Prostate gland (tissue), 2 donors: ENCODE results near the gene TICRR. TPM values are rescaled to one million over a fixed set of nuclear protein-coding genes. Genes with fewer than 3 reads are reported as not detected.

ENCODE experiments used
- DNase-seq: peaks from one replicate; pipeline ENCODE4 v3.0.0-alpha.2; 2019; ENCODE audit warnings: low spot score
- H3K27ac ChIP-seq, 2 donors: fragments of 200-600 bp; sonication (generic); 2 replicates each; pipeline ENCODE4 v1.5.1; 2017 to 2019
- H3K27me3 ChIP-seq: fragments of 200-600 bp; sonication (generic); replicated peaks from 2 replicates; pipeline ENCODE4 v1.5.1; 2019; ENCODE audit not compliant: insufficient read depth
- H3K36me3 ChIP-seq, 2 donors: fragments of 200-600 bp; sonication (generic); 1 replicate in 1 of 2; 2 replicates in 1 of 2; pipeline versions ENCODE4 v1.5.1 to v1.8.1; 2017 to 2019
- H3K4me1 ChIP-seq: fragments of 200-600 bp; sonication (generic); replicated peaks from 2 replicates; pipeline ENCODE4 v1.5.1; 2019
- H3K4me3 ChIP-seq, 2 donors: fragments of 200-600 bp; sonication (generic); 2 replicates each; pipeline ENCODE4 v1.5.1; 2017 to 2019
- H3K9me3 ChIP-seq: fragments of 200-600 bp; sonication (generic); 2 replicates; pipeline ENCODE4 v1.5.1; 2017
- CTCF ChIP-seq, 4 experiments: fragments of 200-600 bp in 2 of 4; fragments of 450-650 bp in 2 of 4; sonication (generic) in 2 of 4; IDR thresholded peaks; 1 replicate in 3 of 4; 2 replicates in 1 of 4; pipeline ENCODE4 v1.5.1; 2016 to 2019; ENCODE audit warnings: antibody characterized with exemption in 4 of 4, mild to moderate bottlenecking in 2 of 4, moderate library complexity in 2 of 4
- POLR2A ChIP-seq: fragments of 450-650 bp; IDR thresholded peaks from one replicate; pipeline ENCODE4 v1.6.1; 2016; ENCODE audit warnings: antibody characterized with exemption, mild to moderate bottlenecking
- POLR2AphosphoS5 ChIP-seq: sonication (generic); formaldehyde crosslinking; IDR thresholded peaks from one replicate; pipeline ENCODE4 v1.6.1; 2017; ENCODE audit warnings: antibody characterized with exemption
- WGBS: methylation state at CpG from one replicate; pipeline ENCODE4 v1.1.5; 2018; 5-methylcytosine and 5-hydroxymethylcytosine counted together
- intact Hi-C: fragments of 100-400 bp; cut with DNase I; formaldehyde crosslinking; loops from one replicate; pipeline ENCODE4 v1.14.2; 2022
- total RNA-seq, 2 donors: library from RNA; depleted of rRNA; stranded (reverse); fragments of >200 nt; gene quantifications; one replicate each; pipeline ENCODE4 v1.1.0, GENCODE V29; 2016

The TICRR gene
- total RNA-seq, 2 donors from 2014 or later = 0.55 to 4.1 TPM

- WGBS = 87% methylated on average over 2 of the region's 2 CpGs
- Histone ChIP-seq H3K4me3 (no peak overlapping the region), H3K36me3 (no peaks in the 10 kb centered on the region), H3K27ac (no peak overlapping the region), H3K27me3 (no peaks in the 10 kb centered on the region), H3K4me1 (no peaks in the 10 kb centered on the region), H3K9me3 (no peaks in the 10 kb centered on the region)
- no peak for DNase-seq
- TF ChIP-seq POLR2AphosphoS5 = no peak
- intact Hi-C loops = no loop called here
Observed at GRCh38 chr15:89660556-89660955, 85.3 kb downstream of the TICRR start.

- Histone ChIP-seq H3K27me3 (no peaks in the 10 kb centered on the region), H3K9me3 (no peaks in the 10 kb centered on the region), H3K27ac (no peak overlapping the region), H3K36me3 (no peaks in the 10 kb centered on the region), H3K4me3 (no peak overlapping the region), H3K4me1 (no peaks in the 10 kb centered on the region)
- 62% methylated on average over 11 of the region's 11 CpGs for WGBS
- intact Hi-C loops = no loop called here
- DNase-seq = no peak
- TF ChIP-seq POLR2AphosphoS5 (no peak), POLR2A (no peak), CTCF (IDR thresholded peaks at IDR 0.05) (no peak)
Observed at GRCh38 chr15:89662893-89663626, 87.8 kb downstream of the TICRR start.

- no peak for DNase-seq
- Histone ChIP-seq H3K4me1 (no peaks in the 10 kb centered on the region), H3K9me3 (no peaks in the 10 kb centered on the region), H3K27me3 (no peaks in the 10 kb centered on the region), H3K4me3 (peak overlapping the region in 1 of 2 donors; percentile 35), H3K36me3 (no peaks in the 10 kb centered on the region), H3K27ac (peak overlapping the region in 1 of 2 donors; percentile 70)
- no peak for TF ChIP-seq POLR2AphosphoS5
- no peak for TF ChIP-seq CTCF (IDR thresholded peaks at IDR 0.05)
- no peak for TF ChIP-seq POLR2A
- 82% methylated on average over 13 of the region's 13 CpGs for WGBS
- intact Hi-C loops = no loop called here
Observed at GRCh38 chr15:89664441-89665350, 89.4 kb downstream of the TICRR start.

GRCh38 chr15:89665449-89666181 lies 90.3 kb downstream of the TICRR start:
- Histone ChIP-seq H3K27me3 (no peaks in the 10 kb centered on the region), H3K4me3 (peak overlapping the region; percentile 33 to 35), H3K9me3 (no peaks in the 10 kb centered on the region), H3K27ac (peak overlapping the region; percentile 53 to 70), H3K4me1 (no peaks in the 10 kb centered on the region), H3K36me3 (no peaks in the 10 kb centered on the region)
- DNase-seq = peak; percentile 18
- WGBS = 4% methylated on average over 72 of the region's 72 CpGs
- TF ChIP-seq POLR2A (peak; percentile 17), CTCF (IDR thresholded peaks at IDR 0.05) (no peak)
- intact Hi-C loops = no loop called here
